HepG2 (cell line): ENCODE results near the gene ABCA13. TPM values are rescaled to one million over a fixed set of nuclear protein-coding genes. Genes with fewer than 3 reads are reported as not detected.
A peak's percentile ranks its signal among the peaks of the same experiment; 100 is the strongest.

Experiments used
- FOXC1 ChIP-seq: sonication (generic); formaldehyde crosslinking; IDR thresholded peaks from 2 replicates; pipeline ENCODE4 v1.8.0; 2022; ENCODE audit warnings: mild to moderate bottlenecking, missing genetic modification reagents, borderline replicate concordance
- ISX ChIP-seq: sonication (generic); formaldehyde crosslinking; conservative IDR thresholded peaks from 2 replicates; pipeline ENCODE4 v1.5.0; 2020; ENCODE audit warnings: missing genetic modification reagents
- KAT8 ChIP-seq: IDR thresholded peaks from 2 replicates; pipeline ENCODE4 v1.6.1; 2016; ENCODE audit warnings: missing genetic modification reagents, missing compliant biosample characterization
- PHF5A ChIP-seq: IDR thresholded peaks from one replicate; pipeline ENCODE4 v1.6.1; 2018; ENCODE audit warnings: low read depth, missing genetic modification reagents; ENCODE audit not compliant: unreplicated experiment
- SATB2 ChIP-seq: sonication (generic); formaldehyde crosslinking; IDR thresholded peaks from 2 replicates; pipeline ENCODE4 v1.5.0; 2020; ENCODE audit warnings: missing genetic modification reagents
- SNRNP70 ChIP-seq: fragments of 200-400 bp; formaldehyde crosslinking; IDR thresholded peaks from 2 replicates; pipeline ENCODE4 v1.6.1; 2017; ENCODE audit warnings: mild to moderate bottlenecking, low read depth, low read length, moderate library complexity
- U2AF1 ChIP-seq: fragments of 200-400 bp; formaldehyde crosslinking; optimal IDR thresholded peaks from 2 replicates; pipeline ENCODE3; 2017; ENCODE audit warnings: mild to moderate bottlenecking, low read depth, low read length
- YY1 ChIP-seq: IDR thresholded peaks from 2 replicates; pipeline ENCODE4 v1.6.1; 2011; ENCODE audit warnings: low read length, low read depth, moderate library complexity, mild to moderate bottlenecking; ENCODE audit not compliant: insufficient read depth, insufficient replicate concordance
- ZFP36 ChIP-seq: fragments of 150-350 bp; IDR thresholded peaks from 2 replicates; pipeline ENCODE4 v1.6.1; 2018; ENCODE audit warnings: borderline replicate concordance, low read length, low read depth; ENCODE audit not compliant: partially characterized antibody
- ZIK1 ChIP-seq: sonication (generic); formaldehyde crosslinking; IDR thresholded peaks from 2 replicates; pipeline ENCODE4 v1.5.0; 2020; ENCODE audit warnings: mild to moderate bottlenecking, low read depth, missing genetic modification reagents, borderline replicate concordance
- ZNF460 ChIP-seq: sonication (generic); formaldehyde crosslinking; IDR thresholded peaks from 2 replicates; pipeline ENCODE4 v1.5.1; 2020; ENCODE audit warnings: missing genetic modification reagents, mild to moderate bottlenecking, borderline replicate concordance
- ZNF598 ChIP-seq: sonication (generic); formaldehyde crosslinking; IDR thresholded peaks from 2 replicates; pipeline ENCODE4 v1.5.1; 2020; ENCODE audit warnings: mild to moderate bottlenecking, missing genetic modification reagents, borderline replicate concordance
- ZNF790 ChIP-seq: sonication (generic); formaldehyde crosslinking; IDR thresholded peaks from 2 replicates; pipeline ENCODE4 v1.8.0; 2022; ENCODE audit warnings: missing genetic modification reagents, mild to moderate bottlenecking, borderline replicate concordance
- polyA plus RNA-seq, 8 experiments: library from polyadenylated mRNA; depleted of rRNA in 3 of 8; stranded (reverse) in 7 of 8; unstranded in 1 of 8; fragments of >200 nt; fragmentation: Illumina TruSeq in 4 of 8; extraction: Trizol in 4 of 8; gene quantifications; 2 replicates each; pipeline versions ENCODE4 v1.2.1 to v1.2.3, GENCODE V29; 2011 to 2016; ENCODE audit warnings: low read depth in 4 of 8, missing spikeins in 1 of 8, mixed read lengths in 1 of 8; ENCODE audit not compliant: insufficient read depth in 1 of 8
- total RNA-seq, 5 experiments: library from RNA; depleted of rRNA; stranded (reverse); fragments of >200 nt; fragmentation: Illumina TruSeq; extraction: Trizol; gene quantifications; 2 replicates each; pipeline ENCODE4 v1.2.3, GENCODE V29; 2016; ENCODE audit warnings: low read depth in 1 of 5
- TF ChIP-seq, protein P1 (sequence below): sonication (generic); formaldehyde crosslinking; IDR thresholded peaks from 2 replicates; pipeline ENCODE4 v1.5.0; 2020; ENCODE audit warnings: missing genetic modification reagents
- TF ChIP-seq, protein P2 (sequence below): sonication (generic); formaldehyde crosslinking; IDR thresholded peaks from 2 replicates; pipeline ENCODE4 v1.5.0; 2020; ENCODE audit warnings: mild to moderate bottlenecking, missing genetic modification reagents
- TF ChIP-seq, protein P3 (sequence below): sonication (generic); formaldehyde crosslinking; IDR thresholded peaks from 2 replicates; pipeline ENCODE4 v1.4.0; 2020; ENCODE audit warnings: mild to moderate bottlenecking, missing genetic modification reagents

Gene ABCA13
- total and polyA plus RNA-seq, 2 of the 13 experiments (the other 11 are each of a cell fraction or from before 2014, with no cell fraction given), result 0.03 TPM; not detected in 1

DNA sequence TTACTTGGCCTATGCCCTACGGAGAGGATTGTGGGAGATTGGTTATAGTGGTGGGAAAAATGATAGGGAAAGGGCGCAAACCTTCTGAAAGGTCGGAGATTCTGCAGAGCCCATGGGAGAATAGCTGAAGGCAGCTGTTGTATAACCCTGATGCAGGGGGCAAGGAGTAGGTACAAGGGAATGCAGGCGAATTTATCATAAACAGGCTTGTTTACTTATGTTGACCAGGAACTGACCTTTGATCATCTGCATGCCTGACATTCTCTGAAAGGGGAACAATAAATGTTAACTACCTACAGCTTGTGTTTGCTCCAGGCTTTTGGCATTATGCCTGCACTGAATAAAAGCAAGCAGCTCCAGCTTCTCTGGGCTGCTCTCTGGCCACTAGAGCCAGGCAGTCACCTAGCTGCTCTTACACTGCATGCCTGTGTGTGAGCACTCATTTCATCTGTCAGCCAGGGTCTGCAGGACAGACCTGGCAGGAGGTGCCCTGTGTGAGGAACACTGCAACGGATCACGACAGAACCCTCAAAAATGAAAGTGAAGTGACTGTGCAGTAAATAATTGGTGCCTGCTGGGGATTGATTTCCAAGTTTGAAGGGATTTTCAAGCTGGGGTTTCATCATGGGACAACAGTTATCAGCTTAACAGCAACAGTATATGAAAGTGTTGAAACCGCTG is 31.1 kb upstream of the ABCA13 start (continued):
- TF ChIP-seq PHF5A (CRISPR knock-in tag), result peak; percentile 32
- TF ChIP-seq SATB2, result 0 out of 2 replicates have a peak, but pooled peaks have one; percentile 69
- TF ChIP-seq YY1, result no peak
- TF ChIP-seq, protein P1, sequence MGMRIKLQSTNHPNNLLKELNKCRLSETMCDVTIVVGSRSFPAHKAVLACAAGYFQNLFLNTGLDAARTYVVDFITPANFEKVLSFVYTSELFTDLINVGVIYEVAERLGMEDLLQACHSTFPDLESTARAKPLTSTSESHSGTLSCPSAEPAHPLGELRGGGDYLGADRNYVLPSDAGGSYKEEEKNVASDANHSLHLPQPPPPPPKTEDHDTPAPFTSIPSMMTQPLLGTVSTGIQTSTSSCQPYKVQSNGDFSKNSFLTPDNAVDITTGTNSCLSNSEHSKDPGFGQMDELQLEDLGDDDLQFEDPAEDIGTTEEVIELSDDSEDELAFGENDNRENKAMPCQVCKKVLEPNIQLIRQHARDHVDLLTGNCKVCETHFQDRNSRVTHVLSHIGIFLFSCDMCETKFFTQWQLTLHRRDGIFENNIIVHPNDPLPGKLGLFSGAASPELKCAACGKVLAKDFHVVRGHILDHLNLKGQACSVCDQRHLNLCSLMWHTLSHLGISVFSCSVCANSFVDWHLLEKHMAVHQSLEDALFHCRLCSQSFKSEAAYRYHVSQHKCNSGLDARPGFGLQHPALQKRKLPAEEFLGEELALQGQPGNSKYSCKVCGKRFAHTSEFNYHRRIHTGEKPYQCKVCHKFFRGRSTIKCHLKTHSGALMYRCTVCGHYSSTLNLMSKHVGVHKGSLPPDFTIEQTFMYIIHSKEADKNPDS (CRISPR knock-in tag), result no peak
- TF ChIP-seq U2AF1, result no peak
- TF ChIP-seq ZFP36, result no peak
- TF ChIP-seq SNRNP70, result no peak
- no peak for TF ChIP-seq ISX
- no peak for TF ChIP-seq ZIK1
- TF ChIP-seq, protein P2, sequence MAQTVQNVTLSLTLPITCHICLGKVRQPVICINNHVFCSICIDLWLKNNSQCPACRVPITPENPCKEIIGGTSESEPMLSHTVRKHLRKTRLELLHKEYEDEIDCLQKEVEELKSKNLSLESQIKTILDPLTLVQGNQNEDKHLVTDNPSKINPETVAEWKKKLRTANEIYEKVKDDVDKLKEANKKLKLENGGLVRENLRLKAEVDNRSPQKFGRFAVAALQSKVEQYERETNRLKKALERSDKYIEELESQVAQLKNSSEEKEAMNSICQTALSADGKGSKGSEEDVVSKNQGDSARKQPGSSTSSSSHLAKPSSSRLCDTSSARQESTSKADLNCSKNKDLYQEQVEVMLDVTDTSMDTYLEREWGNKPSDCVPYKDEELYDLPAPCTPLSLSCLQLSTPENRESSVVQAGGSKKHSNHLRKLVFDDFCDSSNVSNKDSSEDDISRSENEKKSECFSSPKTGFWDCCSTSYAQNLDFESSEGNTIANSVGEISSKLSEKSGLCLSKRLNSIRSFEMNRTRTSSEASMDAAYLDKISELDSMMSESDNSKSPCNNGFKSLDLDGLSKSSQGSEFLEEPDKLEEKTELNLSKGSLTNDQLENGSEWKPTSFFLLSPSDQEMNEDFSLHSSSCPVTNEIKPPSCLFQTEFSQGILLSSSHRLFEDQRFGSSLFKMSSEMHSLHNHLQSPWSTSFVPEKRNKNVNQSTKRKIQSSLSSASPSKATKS (CRISPR knock-in tag), result peak; percentile 51; the same call in 1 of the 2 replicates
- no peak for TF ChIP-seq ZNF790 (CRISPR knock-in tag)
- TF ChIP-seq ZNF598, result no peak; the same call in 1 of the 2 replicates
- TF ChIP-seq ZNF460 (CRISPR knock-in tag), result no peak; the same call in 1 of the 2 replicates
- TF ChIP-seq KAT8, result peak; percentile 43; the same call in 1 of the 2 replicates
- TF ChIP-seq, protein P3, sequence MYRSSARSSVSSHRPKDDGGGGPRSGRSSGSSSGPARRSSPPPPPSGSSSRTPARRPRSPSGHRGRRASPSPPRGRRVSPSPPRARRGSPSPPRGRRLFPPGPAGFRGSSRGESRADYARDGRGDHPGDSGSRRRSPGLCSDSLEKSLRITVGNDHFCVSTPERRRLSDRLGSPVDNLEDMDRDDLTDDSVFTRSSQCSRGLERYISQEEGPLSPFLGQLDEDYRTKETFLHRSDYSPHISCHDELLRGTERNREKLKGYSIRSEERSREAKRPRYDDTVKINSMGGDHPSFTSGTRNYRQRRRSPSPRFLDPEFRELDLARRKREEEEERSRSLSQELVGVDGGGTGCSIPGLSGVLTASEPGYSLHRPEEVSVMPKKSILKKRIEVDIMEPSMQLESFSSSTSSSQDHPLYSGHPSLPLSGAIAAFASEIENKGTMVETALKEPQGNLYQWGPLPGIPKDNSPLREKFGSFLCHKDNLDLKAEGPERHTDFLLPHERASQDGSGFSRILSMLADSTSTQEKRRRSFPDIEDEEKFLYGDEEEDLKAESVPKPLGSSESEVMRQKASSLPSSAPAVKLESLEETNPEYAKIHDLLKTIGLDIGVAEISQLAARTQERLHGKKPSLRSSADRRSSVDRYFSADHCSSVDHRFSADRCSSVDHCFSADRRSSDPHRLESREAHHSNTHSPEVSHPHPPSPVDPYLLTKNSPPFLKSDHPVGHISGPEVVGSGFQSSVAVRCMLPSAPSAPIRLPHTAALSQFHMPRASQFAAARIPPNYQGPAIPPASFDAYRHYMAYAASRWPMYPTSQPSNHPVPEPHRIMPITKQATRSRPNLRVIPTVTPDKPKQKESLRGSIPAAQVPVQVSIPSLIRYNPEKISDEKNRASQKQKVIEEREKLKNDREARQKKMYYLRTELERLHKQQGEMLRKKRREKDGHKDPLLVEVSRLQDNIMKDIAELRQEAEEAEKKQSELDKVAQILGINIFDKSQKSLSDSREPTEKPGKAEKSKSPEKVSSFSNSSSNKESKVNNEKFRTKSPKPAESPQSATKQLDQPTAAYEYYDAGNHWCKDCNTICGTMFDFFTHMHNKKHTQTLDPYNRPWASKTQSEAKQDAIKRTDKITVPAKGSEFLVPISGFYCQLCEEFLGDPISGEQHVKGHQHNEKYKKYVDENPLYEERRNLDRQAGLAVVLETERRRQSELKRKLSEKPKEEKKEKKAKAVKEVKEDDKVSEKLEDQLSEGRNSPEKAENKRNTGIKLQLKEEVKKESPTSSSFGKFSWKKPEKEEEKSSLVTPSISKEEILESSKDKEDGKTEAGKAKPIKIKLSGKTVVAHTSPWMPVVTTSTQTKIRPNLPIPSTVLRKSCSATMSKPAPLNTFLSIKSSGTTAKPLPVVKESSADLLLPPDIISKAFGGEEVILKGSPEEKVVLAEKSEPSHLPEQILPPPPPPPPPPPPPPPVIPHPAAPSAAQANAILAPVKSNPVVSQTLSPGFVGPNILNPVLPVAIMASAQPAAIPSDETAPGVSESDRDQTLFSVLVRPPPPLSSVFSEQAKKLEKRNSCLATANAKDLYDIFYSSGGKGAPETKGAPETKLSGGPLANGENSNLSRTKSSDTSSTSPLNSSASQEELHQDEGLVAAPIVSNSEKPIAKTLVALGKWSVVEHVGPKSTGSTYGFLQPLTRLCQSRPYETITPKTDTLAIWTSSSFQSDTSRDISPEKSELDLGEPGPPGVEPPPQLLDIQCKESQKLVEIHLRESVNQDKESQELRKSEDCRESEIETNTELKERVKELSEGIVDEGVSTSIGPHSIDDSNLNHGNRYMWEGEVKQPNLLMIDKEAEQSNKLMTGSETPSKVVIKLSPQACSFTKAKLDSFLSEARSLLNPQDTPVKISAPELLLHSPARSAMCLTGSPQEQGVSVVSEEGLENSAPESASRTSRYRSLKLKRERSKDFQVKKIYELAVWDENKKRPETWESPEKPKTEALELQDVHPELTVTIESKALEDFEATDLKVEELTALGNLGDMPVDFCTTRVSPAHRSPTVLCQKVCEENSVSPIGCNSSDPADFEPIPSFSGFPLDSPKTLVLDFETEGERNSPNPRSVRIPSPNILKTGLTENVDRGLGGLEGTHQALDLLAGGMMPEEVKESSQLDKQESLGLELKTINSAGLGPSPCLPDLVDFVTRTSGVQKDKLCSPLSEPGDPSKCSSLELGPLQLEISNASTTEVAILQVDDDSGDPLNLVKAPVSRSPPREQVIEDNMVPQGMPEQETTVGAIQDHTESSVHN (CRISPR knock-in tag), result no peak
- TF ChIP-seq FOXC1 (CRISPR knock-in tag), result peak; percentile 62; the same call in 1 of the 2 replicates
